H1 (cell line): ENCODE measurements around the gene KLK5. TPM values are rescaled to one million over a fixed set of nuclear protein-coding genes. Genes with fewer than 3 reads are reported as not detected.
A peak's percentile ranks its signal among the peaks of the same experiment; 100 is the strongest.

Experiments
- CTCF ChIA-PET: fragments of 300-600 bp; sonication (Branson Sonifier 250); formaldehyde crosslinking; loops from one replicate; lab custom pipeline; 2021; ENCODE audit not compliant: partially characterized antibody; lab: Charles Lee
- POLR2A ChIA-PET: fragments of 300-600 bp; sonication (Branson Sonifier 250); formaldehyde crosslinking; loops from one replicate; lab custom pipeline; 2021; ENCODE audit warnings: inconsistent platforms; ENCODE audit not compliant: partially characterized antibody; lab: Charles Lee
- DNase-seq, 2 experiments: peaks; one replicate each; pipeline versions ENCODE4 v3.0.0 to v3.0.0-alpha.2; 2010 to 2022; ENCODE audit warnings: low spot score in 2 of 2, low read depth in 1 of 2, mixed read lengths in 1 of 2
- FAIRE-seq: peaks from 2 replicates; lab custom pipeline; 2011; peaks lifted over from hg19 to GRCh38; lab: Jason Lieb, UNC
- H2AFZ ChIP-seq: 2 replicates; pipeline ENCODE4 v1.8.1; 2012; ENCODE audit warnings: low read length, inconsistent platforms
- H2AK5ac ChIP-seq: 2 replicates; pipeline ENCODE4 v1.6.1; 2013; ENCODE audit warnings: low read depth, low read length
- H2BK120ac ChIP-seq: replicated peaks from 2 replicates; pipeline ENCODE3; 2013; ENCODE audit warnings: low read depth, low read length, inconsistent platforms
- H2BK12ac ChIP-seq: 2 replicates; pipeline ENCODE4 v1.6.1; 2013; ENCODE audit warnings: low read depth, low read length
- H2BK15ac ChIP-seq: 2 replicates; pipeline ENCODE4 v1.6.1; 2013; ENCODE audit warnings: low read length
- H2BK20ac ChIP-seq: 2 replicates; pipeline ENCODE4 v1.6.1; 2013; ENCODE audit warnings: low read length
- H2BK5ac ChIP-seq: 2 replicates; pipeline ENCODE4 v1.6.1; 2013; ENCODE audit warnings: low read depth, low read length
- H3K14ac ChIP-seq: 2 replicates; pipeline ENCODE4 v1.6.1; 2013; ENCODE audit warnings: inconsistent platforms; ENCODE audit not compliant: insufficient read length
- H3K18ac ChIP-seq: 2 replicates; pipeline ENCODE4 v1.6.1; 2013; ENCODE audit warnings: low read length; ENCODE audit errors: extremely low read depth
- H3K23ac ChIP-seq: 2 replicates; pipeline ENCODE4 v1.6.1; 2013; ENCODE audit warnings: inconsistent platforms; ENCODE audit not compliant: insufficient read length
- H3K23me2 ChIP-seq: 2 replicates; pipeline ENCODE4 v1.6.1; 2013; ENCODE audit warnings: low read depth, low read length
- H3K27ac ChIP-seq: 2 replicates; pipeline ENCODE4 v1.6.1; 2011; ENCODE audit warnings: low read depth, low read length, inconsistent platforms
- H3K27me3 ChIP-seq, 4 experiments: replicated peaks in 1 of 4; 1 replicate in 1 of 4; 2 replicates in 3 of 4; pipeline versions ENCODE4 v1.6.1 to v1.8.1; 2011 to 2013; ENCODE audit warnings: low read length in 3 of 4, mild to moderate bottlenecking in 3 of 4, inconsistent platforms in 2 of 4, mixed read lengths in 2 of 4, moderate library complexity in 1 of 4; ENCODE audit not compliant: control insufficient read depth in 3 of 4, insufficient read depth in 3 of 4; ENCODE audit errors: extremely low read depth in 1 of 4
- H3K36me3 ChIP-seq, 4 experiments: 2 replicates each; pipeline versions ENCODE4 v1.6.1 to v1.8.1; 2011 to 2013; ENCODE audit warnings: mild to moderate bottlenecking in 4 of 4, low read length in 3 of 4, moderate library complexity in 2 of 4, control low read depth in 1 of 4, inconsistent platforms in 1 of 4; ENCODE audit not compliant: insufficient read depth in 4 of 4, control insufficient read depth in 2 of 4
- H3K4ac ChIP-seq: replicated peaks from 2 replicates; pipeline ENCODE3; 2013; ENCODE audit warnings: low read length, low read depth, mixed read lengths, inconsistent platforms; ENCODE audit not compliant: insufficient read length
- H3K4me1 ChIP-seq, 4 experiments: replicated peaks in 1 of 4; 1 replicate in 1 of 4; 2 replicates in 3 of 4; pipeline versions ENCODE4 v1.6.1 to v1.8.1; 2011 to 2013; ENCODE audit warnings: low read length in 3 of 4, inconsistent platforms in 2 of 4, mixed read lengths in 1 of 4; ENCODE audit not compliant: insufficient read depth in 4 of 4, control insufficient read depth in 3 of 4
- H3K4me2 ChIP-seq, 2 experiments: 2 replicates each; pipeline versions ENCODE4 v1.6.1 to v1.8.1; 2011 to 2013; ENCODE audit warnings: low read depth in 2 of 2, low read length in 2 of 2, control low read depth in 1 of 2, inconsistent platforms in 1 of 2, mild to moderate bottlenecking in 1 of 2; ENCODE audit not compliant: insufficient read depth in 1 of 2
- H3K4me3 ChIP-seq, 4 experiments: fragments of 200-600, 300-600 bp in 1 of 4; sonication (generic), shearing (Covaris generic), sonication (Bioruptor Twin) in 1 of 4; 2 replicates each; pipeline versions ENCODE4 v1.5.1 to v1.8.1; 2011 to 2016; ENCODE audit warnings: low read length in 4 of 4, low read depth in 3 of 4, control low read depth in 2 of 4, inconsistent platforms in 2 of 4, mild to moderate bottlenecking in 2 of 4, mixed read lengths in 1 of 4, moderate library complexity in 1 of 4; ENCODE audit not compliant: insufficient read depth in 2 of 4; ENCODE audit errors: extremely low read depth in 1 of 4
- H3K56ac ChIP-seq: replicated peaks from 2 replicates; pipeline ENCODE3; 2013; ENCODE audit warnings: low read depth, mild to moderate bottlenecking, mixed read lengths, low read length, inconsistent platforms; ENCODE audit not compliant: insufficient read length
- H3K79me1 ChIP-seq: 2 replicates; pipeline ENCODE4 v1.6.1; 2013; ENCODE audit warnings: low read depth, low read length, control low read depth
- H3K79me2 ChIP-seq, 2 experiments: 2 replicates each; pipeline versions ENCODE4 v1.6.1 to v1.8.1; 2012 to 2013; ENCODE audit warnings: low read length in 2 of 2, mild to moderate bottlenecking in 2 of 2, inconsistent platforms in 1 of 2; ENCODE audit not compliant: insufficient read depth in 2 of 2, control insufficient read depth in 1 of 2
- H3K9ac ChIP-seq, 4 experiments: replicated peaks in 1 of 4; 1 replicate in 1 of 4; 2 replicates in 3 of 4; pipeline versions ENCODE4 v1.6.1 to v1.8.1; 2011 to 2013; ENCODE audit warnings: low read depth in 3 of 4, low read length in 3 of 4, control low read depth in 2 of 4, mild to moderate bottlenecking in 2 of 4, moderate library complexity in 2 of 4, inconsistent platforms in 1 of 4; ENCODE audit errors: extremely low read depth in 1 of 4
- H3K9me3 ChIP-seq, 2 experiments: 2 replicates each; pipeline versions ENCODE4 v1.6.1 to v1.8.1; 2012 to 2013; ENCODE audit warnings: mild to moderate bottlenecking in 2 of 2, moderate library complexity in 2 of 2, control low read depth in 1 of 2, inconsistent platforms in 1 of 2, low read depth in 1 of 2, low read length in 1 of 2, mixed read lengths in 1 of 2; ENCODE audit not compliant: insufficient read depth in 2 of 2
- H4K20me1 ChIP-seq, 2 experiments: replicated peaks in 1 of 2; 2 replicates each; pipeline versions ENCODE3 to v1.8.1; 2011 to 2013; ENCODE audit warnings: inconsistent platforms in 2 of 2, low read length in 2 of 2, mild to moderate bottlenecking in 1 of 2; ENCODE audit not compliant: insufficient read depth in 2 of 2, control insufficient read depth in 1 of 2
- H4K5ac ChIP-seq: 2 replicates; pipeline ENCODE4 v1.6.1; 2013; ENCODE audit warnings: low read length, low read depth, mixed read lengths, inconsistent platforms; ENCODE audit not compliant: insufficient read length
- H4K8ac ChIP-seq: 2 replicates; pipeline ENCODE4 v1.8.0; 2013; ENCODE audit warnings: mild to moderate bottlenecking, moderate library complexity, low read length, inconsistent platforms; ENCODE audit not compliant: insufficient read depth; ENCODE audit errors: extremely low read depth
- H4K91ac ChIP-seq: replicated peaks from 2 replicates; pipeline ENCODE3; 2013; ENCODE audit warnings: low read length, mixed read lengths, inconsistent platforms; ENCODE audit not compliant: insufficient read length
- BCL11A ChIP-seq, 2 experiments: IDR thresholded peaks; one replicate each; pipeline ENCODE4 v1.6.1; 2011; ENCODE audit warnings: low read depth in 2 of 2, low read length in 2 of 2, mild to moderate bottlenecking in 2 of 2
- GABPA ChIP-seq: IDR thresholded peaks from 2 replicates; pipeline ENCODE4 v1.6.1; 2011; ENCODE audit warnings: mild to moderate bottlenecking, low read length, moderate library complexity, borderline replicate concordance; ENCODE audit not compliant: insufficient read depth
- HDAC2 ChIP-seq, 2 experiments: fragments of 300-600 bp in 1 of 2; sonication (generic) in 1 of 2; IDR thresholded peaks; 2 replicates each; pipeline ENCODE4 v1.6.1; 2011 to 2012; ENCODE audit warnings: low read depth in 2 of 2, low read length in 2 of 2, mild to moderate bottlenecking in 2 of 2, moderate library complexity in 2 of 2, borderline replicate concordance in 1 of 2, inconsistent platforms in 1 of 2
- JUND ChIP-seq: IDR thresholded peaks from 2 replicates; pipeline ENCODE4 v1.6.1; 2011; ENCODE audit warnings: mild to moderate bottlenecking, improper control_type of control experiment, low read length
- MAX ChIP-seq: IDR thresholded peaks from 2 replicates; pipeline ENCODE4 v1.6.1; 2012; ENCODE audit warnings: inconsistent platforms
- NANOG ChIP-seq: IDR thresholded peaks from 2 replicates; pipeline ENCODE4 v1.6.1; 2011; ENCODE audit warnings: low read length, low read depth, mild to moderate bottlenecking, inconsistent platforms; ENCODE audit not compliant: insufficient read depth, poor library complexity, severe bottlenecking
- RAD21 ChIP-seq, 2 experiments: IDR thresholded peaks in 1 of 2; conservative IDR thresholded peaks in 1 of 2; 2 replicates each; pipeline ENCODE4 v1.6.1; 2011; ENCODE audit warnings: low read depth in 2 of 2, low read length in 2 of 2, improper control_type of control experiment in 1 of 2, inconsistent platforms in 1 of 2, mild to moderate bottlenecking in 1 of 2, moderate library complexity in 1 of 2
- RBBP5 ChIP-seq: IDR thresholded peaks from 2 replicates; pipeline ENCODE4 v1.7.1; 2012; ENCODE audit warnings: low read depth, mild to moderate bottlenecking, inconsistent platforms, low read length, moderate library complexity, borderline replicate concordance
- SIX5 ChIP-seq: IDR thresholded peaks from 2 replicates; pipeline ENCODE4 v1.6.1; 2011; ENCODE audit warnings: mild to moderate bottlenecking, low read depth, low read length
- SP2 ChIP-seq: IDR thresholded peaks from 2 replicates; pipeline ENCODE4 v1.6.1; 2012; ENCODE audit warnings: mild to moderate bottlenecking, low read length, inconsistent platforms
- SUZ12 ChIP-seq: fragments of 200-600 bp; sonication (generic); IDR thresholded peaks from 2 replicates; pipeline ENCODE4 v1.6.1; 2012; ENCODE audit warnings: mild to moderate bottlenecking, inconsistent platforms, low read length, moderate library complexity, mixed read lengths
- YY1 ChIP-seq: IDR thresholded peaks from 2 replicates; pipeline ENCODE4 v1.6.1; 2011; ENCODE audit warnings: low read depth, mild to moderate bottlenecking, low read length
- WGBS, 2 experiments: shearing (Covaris generic) in 1 of 2; methylation state at CpG; one replicate each; pipeline versions ENCODE4 v1.1.6 to v1.1.7; 2013 to 2015; ENCODE audit warnings: low lambda C conversion rate in 2 of 2, mixed read lengths in 2 of 2, inconsistent platforms in 1 of 2, low coverage in 1 of 2, missing lambda C conversion rate in 1 of 2; ENCODE audit not compliant: insufficient replicate concordance in 2 of 2, insufficient coverage in 1 of 2, insufficient read length in 1 of 2; ENCODE audit errors: extremely low coverage in 1 of 2, missing lambda C conversion rate in 1 of 2; 5-methylcytosine and 5-hydroxymethylcytosine counted together
- polyA plus RNA-seq, 7 experiments: library from polyadenylated mRNA; depleted of rRNA in 3 of 7; stranded (reverse) in 5 of 7; unstranded in 2 of 7; fragments of >200 nt in 5 of 7; fragments of 200-250 nt in 2 of 7; gene quantifications; 1 replicate in 5 of 7; 2 replicates in 1 of 7; 4 replicates in 1 of 7; pipeline versions ENCODE4 v1.2.1 to v1.2.3, GENCODE V29; 2011 to 2013; ENCODE audit warnings: missing spikeins in 2 of 7, mixed read lengths in 2 of 7
- total RNA-seq: library from RNA; stranded (reverse); fragmentation: NEBNext Ultra II Directional; extraction: Animal tissue kit (Norgen Biotek cat#: 25700); gene quantifications from 2 replicates; pipeline ENCODE4 v1.2.1, GENCODE V29; 2021

The KLK5 gene
- total and polyA plus RNA-seq, 2 of the 8 experiments (the other 6 are each of a cell fraction or from before 2014, with no cell fraction given) = 0.76 to 2.0 TPM

GRCh38 chr19:50978772-50979390 is 26.0 kb upstream of the KLK5 start:
- no peak overlapping the region for H3K4ac ChIP-seq
- 0 out of 8 replicates have a peak, but pooled peaks cover 0 to 3% (median 0%) of the 10 kb centered on the region in 4 experiments for H3K36me3 ChIP-seq
- H2BK120ac ChIP-seq = no peak overlapping the region
- no peaks in the 10 kb centered on the region for H3K9me3 ChIP-seq
- 85% methylated on average over 5 of the region's 5 CpGs; no CpG with 5 or more reads in 1 of the 2 experiments for whole genome bisulfite sequencing, 2 experiments
- no peak overlapping the region for H2BK5ac ChIP-seq
- no peak overlapping the region for H3K4me3 ChIP-seq
- no peaks in the 10 kb centered on the region for H4K20me1 ChIP-seq
- H3K9ac ChIP-seq = no peak overlapping the region
- H3K27ac ChIP-seq = no peak overlapping the region
- H4K91ac ChIP-seq = no peak overlapping the region
- no peak overlapping the region for H2BK12ac ChIP-seq
- FAIRE-seq (no peak), DNase-seq (no peak)
- H2BK20ac ChIP-seq = no peak overlapping the region
- H3K27me3 ChIP-seq = peaks cover 0 to 6% (median 1%) of the 10 kb centered on the region in 4 experiments; a peak in 2 of 7 replicates
- peak overlapping the region in 1 of 2 experiments; percentile 20; a peak in 1 of 4 replicates for H3K4me2 ChIP-seq
- H3K56ac ChIP-seq = no peak overlapping the region
- peaks cover under 1% of the 10 kb centered on the region; the same call in 1 of the 2 replicates for H3K23me2 ChIP-seq
- no peak overlapping the region for H3K14ac ChIP-seq
- ChIA-PET POLR2A (no interaction called here), CTCF (no interaction called here)
- peaks cover 3 to 34% (median 16%) of the 10 kb centered on the region in 4 experiments; a peak in 5 of 7 replicates for H3K4me1 ChIP-seq
- H2AK5ac ChIP-seq = no peak overlapping the region
- H2AFZ ChIP-seq = no peak overlapping the region
- no peak overlapping the region for H4K5ac ChIP-seq
- H3K23ac ChIP-seq = no peak overlapping the region
- no peak overlapping the region for H2BK15ac ChIP-seq
- no peaks in the 10 kb centered on the region for H3K79me2 ChIP-seq
- H3K79me1 ChIP-seq = no peaks in the 10 kb centered on the region
- no peak overlapping the region for H3K18ac ChIP-seq
- no peak overlapping the region for H4K8ac ChIP-seq
- TF ChIP-seq RBBP5 = no peak
- TF ChIP-seq SIX5 = no peak
- TF ChIP-seq MAX = no peak
- TF ChIP-seq GABPA = no peak
- no peak for TF ChIP-seq YY1
- no peak for TF ChIP-seq JUND
- no peak for TF ChIP-seq HDAC2 (IDR thresholded peaks at IDR 0.05; ENCODE audit: borderline replicate concordance in 1 of 2, low read depth in 2 of 2, low read length in 2 of 2)
- TF ChIP-seq BCL11A (IDR thresholded peaks at IDR 0.05; ENCODE audit: low read depth in 2 of 2, low read length in 2 of 2) = no peak
- no peak for TF ChIP-seq SUZ12
- TF ChIP-seq NANOG = no peak
- no peak for TF ChIP-seq SP2
- no peak for TF ChIP-seq RAD21 (IDR thresholded peaks at IDR 0.05 in 1 of 2, conservative IDR thresholded peaks at IDR 0.05 in 1 of 2; ENCODE audit: low read depth in 2 of 2, low read length in 2 of 2)
